ENCODE data around the gene HAUS8. TPM values are rescaled to one million over a fixed set of nuclear protein-coding genes. Genes with fewer than 3 reads are reported as not detected.

The HAUS8 gene
- total and polyA plus RNA-seq, 2 of the 4 experiments (the other 2 are of a cell fraction) = 3.4 to 14.2 TPM

DNA sequence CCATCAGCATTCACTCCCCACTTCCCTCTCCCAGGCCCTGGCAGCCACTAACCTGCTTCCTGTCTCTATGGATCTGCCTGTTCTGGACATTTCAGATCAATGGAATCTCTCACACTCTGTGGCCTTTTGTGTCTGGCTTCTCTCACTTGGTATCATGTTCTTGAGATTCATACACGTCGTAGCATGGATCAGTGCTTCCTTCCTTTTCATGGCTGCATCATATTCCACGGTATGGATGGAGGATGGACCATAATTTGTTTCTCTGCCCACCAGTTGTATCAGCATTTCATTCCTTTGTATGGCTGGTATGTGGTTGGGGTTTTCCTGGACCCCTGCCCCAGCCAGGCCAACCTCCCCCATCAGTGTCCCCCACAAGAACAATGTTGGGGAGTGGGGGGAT lies 36.5 kb upstream of the HAUS8 start:
- Histone ChIP-seq H2AK5ac (ENCODE audit: low read depth, low read length) (peak overlapping the region; percentile 36; the same call in 1 of the 2 replicates), H3K27me3 (ENCODE audit: control insufficient read depth, insufficient read depth, low read length) (no peaks in the 10 kb centered on the region), H3K56ac (ENCODE audit: extremely low read depth, insufficient read depth, low read length) (no peak overlapping the region), H3K18ac (ENCODE audit: low read depth, low read length) (no peak overlapping the region), H4K91ac (ENCODE audit: insufficient read depth, low read depth, low read length) (no peak overlapping the region), H4K8ac (ENCODE audit: low read depth in 2 of 2, low read length in 2 of 2) (no peak overlapping the region), H3K4me3 (ENCODE audit: insufficient read depth, low read depth, low read length) (no peak overlapping the region), H3K36me3 (ENCODE audit: control insufficient read depth, insufficient read depth, low read length) (peaks cover 47% of the 10 kb centered on the region), H2BK5ac (ENCODE audit: low read depth, low read length, poor library complexity, severe bottlenecking) (no peak overlapping the region), H4K20me1 (ENCODE audit: insufficient read depth, low read length) (peaks cover 80% of the 10 kb centered on the region), H2BK15ac (ENCODE audit: low read depth, low read length) (no peak overlapping the region), H3K27ac (ENCODE audit: insufficient read depth, low read length) (no peak overlapping the region), H3K9me3 (ENCODE audit: control insufficient read depth, insufficient read depth, low read length) (no peaks in the 10 kb centered on the region), H3K4me2 (ENCODE audit: low read depth, low read length) (no peak overlapping the region), H3K9me1 (ENCODE audit: insufficient read depth, low read length) (peaks cover 28% of the 10 kb centered on the region), H3K4ac (ENCODE audit: low read depth, low read length) (no peak overlapping the region), H3K14ac (replicated peaks; ENCODE audit: low read depth, low read length) (no peak overlapping the region), H3K9ac (ENCODE audit: low read depth, low read length) (no peak overlapping the region), H3K23ac (ENCODE audit: low read depth, low read length) (no peak overlapping the region), H3K4me1 (ENCODE audit: control insufficient read depth, insufficient read depth, low read length) (peaks cover 18% of the 10 kb centered on the region), H4K5ac (ENCODE audit: low read depth, low read length) (no peak overlapping the region), H2BK120ac (ENCODE audit: low read depth, low read length) (no peak overlapping the region), H2AFZ (replicated peaks; ENCODE audit: low read length, poor library complexity) (no peak overlapping the region), H3K79me1 (ENCODE audit: low read depth in 1 of 2, low read length in 2 of 2) (peaks cover 25 to 90% of the 10 kb centered on the region in 2 experiments), H2BK20ac (ENCODE audit: low read depth, low read length) (no peak overlapping the region), H2AK9ac (replicated peaks; ENCODE audit: low read depth, low read length, poor library complexity) (no peak overlapping the region)
- no peak for ATAC-seq (ENCODE audit: low read depth)
- WGBS, 2 experiments (ENCODE audit: extremely low coverage in 2 of 2, insufficient read length in 1 of 2) = no CpG with 5 or more reads among the region's 3 CpGs
- ChIA-PET CTCF (no interaction called here), POLR2A (ENCODE audit: unreplicated experiment) (no interaction called here)
- intact Hi-C loops (cut with micrococcal nuclease) (no loop called here), dilution Hi-C loops (cut with HindIII; ENCODE audit: low sequenced_read_pairs, unreplicated experiment) (no loop called here), in situ Hi-C loops (cut with MboI; ENCODE audit: low sequenced_read_pairs) (no loop called here)
- no TSS peak for BruUV-seq (replicated peaks)
- no peak for DNase-seq
- TF ChIP-seq SMC3 (IDR thresholded peaks at IDR 0.05; ENCODE audit: low read depth, low read length) = no peak
- TF ChIP-seq MAZ (IDR thresholded peaks at IDR 0.05; ENCODE audit: borderline replicate concordance, low read depth, low read length) = no peak
- TF ChIP-seq MXI1 (IDR thresholded peaks at IDR 0.05; ENCODE audit: borderline replicate concordance, low read depth, low read length) = no peak
- no peak for TF ChIP-seq RAD21 (IDR thresholded peaks at IDR 0.05; ENCODE audit: low read length)
- no peak for TF ChIP-seq FOS (IDR thresholded peaks at IDR 0.05; ENCODE audit: low read depth, low read length)
- TF ChIP-seq BHLHE40 (IDR thresholded peaks at IDR 0.05; ENCODE audit: low read depth, low read length) = no peak
